OCI-LY1 (cell line): ENCODE data around the gene CFAP58.

Experiments used
- CTCF ChIP-seq: fragments of 200-600 bp; sonication (generic), shearing (Covaris generic); IDR thresholded peaks from 2 replicates; pipeline ENCODE4 v1.5.1; 2017; ENCODE audit warnings: mild to moderate bottlenecking, antibody characterized with exemption, low read length, moderate library complexity, mixed read lengths
- EZH2 ChIP-seq: fragments of 200-600 bp; sonication (generic), shearing (Covaris generic); IDR thresholded peaks from 2 replicates; pipeline ENCODE4 v1.8.0; 2017; ENCODE audit warnings: borderline replicate concordance, mixed run types, mild to moderate bottlenecking, antibody characterized with exemption, low read length, moderate library complexity, mixed read lengths

GRCh38 chr10:104340111-104340526, 13.5 kb upstream of the CFAP58 start:
- TF ChIP-seq CTCF = no peak
- no peak for TF ChIP-seq EZH2
